GM19438 (cell line): Measurements from ENCODE around the gene ZXDB.
"Not testable (repeated sequence)": the region's sequence is repeated elsewhere in the genome, so short reads cannot be mapped to it uniquely, and the experiment has no call there.

Source experiments
- ATAC-seq: cut with Tn5 transposase; IDR thresholded peaks from one replicate; pipeline ENCODE4 v1.9.1; 2021; ENCODE audit warnings: low read depth; ENCODE audit not compliant: unreplicated experiment

The ZXDB gene

DNA sequence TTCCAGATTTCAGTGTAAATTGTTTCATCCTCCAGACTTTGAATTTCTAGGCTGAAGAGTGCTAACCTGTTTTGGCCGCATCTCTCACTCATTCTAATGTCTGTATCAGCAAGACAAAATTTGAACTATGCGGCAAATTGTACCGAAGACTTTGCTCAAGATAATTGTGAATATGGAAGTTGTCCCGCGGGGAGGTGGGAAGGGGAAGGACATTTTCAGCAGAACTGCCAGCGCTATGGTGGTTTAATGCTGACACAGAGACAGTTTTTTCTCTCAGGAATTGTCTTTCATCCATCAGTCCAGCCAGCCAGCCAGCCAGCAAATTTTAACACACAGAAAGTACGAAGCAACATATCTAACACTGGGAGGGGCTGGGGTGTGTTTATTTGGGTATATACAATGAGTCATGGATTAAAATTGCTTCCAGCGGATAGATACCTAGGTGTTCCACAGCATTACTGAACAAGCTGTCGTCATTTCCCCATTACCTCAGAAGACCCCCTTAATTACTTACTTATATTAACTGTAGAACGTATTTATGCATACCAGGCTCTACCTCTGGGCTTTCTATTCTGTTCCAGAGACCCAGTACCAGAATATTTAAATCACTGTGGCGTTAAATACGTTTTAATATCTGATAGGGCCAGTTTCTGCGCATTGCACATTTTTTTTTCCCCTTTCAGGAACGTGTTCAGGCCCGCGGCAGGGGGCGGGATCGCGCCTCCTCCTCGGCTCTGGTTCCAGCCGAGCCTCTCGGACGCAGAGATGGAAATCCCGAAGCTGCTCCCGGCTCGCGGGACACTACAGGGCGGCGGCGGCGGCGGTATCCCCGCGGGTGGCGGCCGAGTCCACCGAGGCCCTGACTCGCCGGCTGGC is at the start of gene ZXDB:
Gene ZXDB (plus strand): TSS at position 728 of the 876 bp plus-strand sequence. CDS start 38 bp downstream, at position 766.
- peak; percentile 49 for ATAC-seq

DNA sequence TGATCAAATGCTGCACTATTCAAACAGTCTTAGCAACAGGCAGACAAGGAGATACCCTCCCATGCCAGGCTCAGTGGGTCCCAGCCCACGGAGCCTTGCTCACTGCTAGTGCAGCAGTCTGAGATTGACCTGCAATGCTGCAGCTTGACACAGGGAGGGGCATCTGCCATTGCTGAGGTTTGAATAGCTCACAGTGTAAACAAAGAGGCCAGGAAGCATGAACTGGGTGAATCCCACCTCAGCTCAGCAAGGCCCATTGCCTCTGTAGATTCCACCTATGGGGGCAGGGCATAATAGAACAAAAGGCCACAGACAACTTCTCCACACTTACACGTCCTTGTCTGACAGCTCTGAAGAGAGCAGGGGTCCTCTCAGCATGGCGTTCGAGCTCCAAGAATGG is 26.6 kb upstream of the ZXDB start:
- ATAC-seq: no peak

DNA sequence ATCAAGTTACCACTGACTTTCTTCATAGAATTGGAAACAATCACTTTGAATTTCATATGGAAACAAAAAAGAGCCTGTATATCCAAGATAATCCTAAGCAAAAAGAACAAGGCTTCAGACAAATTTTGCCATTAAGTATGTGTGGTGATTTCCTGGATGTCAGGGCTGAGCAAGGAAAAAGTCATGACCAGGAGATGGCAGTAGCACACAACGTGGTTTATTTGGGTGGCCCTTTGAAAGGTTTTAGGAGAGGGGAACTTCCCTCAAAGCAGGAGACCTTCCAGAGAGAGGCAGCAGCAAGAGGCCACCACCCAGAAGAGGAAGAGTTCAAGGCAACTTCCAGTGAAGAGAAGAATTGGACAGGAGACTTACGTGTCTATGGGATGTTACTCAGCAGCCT is 18.1 kb upstream of the ZXDB start:
- ATAC-seq: no peak

DNA sequence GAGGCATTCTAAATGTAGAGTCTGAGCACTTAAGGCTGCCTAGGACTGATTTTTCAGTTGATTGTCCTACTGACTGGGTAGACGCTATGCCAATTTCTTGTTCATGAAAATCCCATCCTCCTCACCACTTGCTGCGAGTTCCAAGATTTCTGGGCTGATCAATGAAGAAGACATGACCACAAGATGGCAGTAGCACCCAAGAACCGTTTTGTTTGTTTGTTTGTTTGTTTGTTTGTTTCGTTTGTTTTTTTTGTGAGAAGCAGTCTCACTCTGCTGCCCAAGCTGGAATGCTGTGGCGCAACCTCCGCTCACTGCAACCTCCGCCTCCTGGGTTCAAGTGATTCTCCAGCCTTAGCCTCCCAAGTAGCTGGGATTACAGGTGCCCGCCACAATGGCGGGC is 8.9 kb upstream of the ZXDB start:
- ATAC-seq: not testable (repeated sequence)

DNA sequence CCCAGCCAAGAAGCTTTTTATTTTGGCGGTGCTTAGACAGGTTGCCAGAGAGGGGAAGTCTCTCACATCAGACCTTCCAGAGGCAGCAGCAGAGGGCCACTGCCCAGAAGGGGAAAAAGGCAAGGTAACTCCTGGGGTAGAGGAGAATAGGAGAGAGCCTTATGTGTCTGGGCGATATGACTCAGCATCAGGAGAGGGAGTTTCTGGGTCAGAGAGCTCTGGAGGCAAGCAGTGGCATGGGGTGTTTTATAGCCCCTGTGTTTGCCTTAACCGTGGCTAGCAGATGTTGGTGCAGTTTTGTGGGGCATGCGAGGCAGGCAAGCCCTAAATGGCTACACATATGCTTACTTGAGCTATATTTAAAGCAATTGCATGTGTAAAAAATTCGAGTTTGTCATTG is 8.3 kb upstream of the ZXDB start:
- no peak for ATAC-seq

DNA sequence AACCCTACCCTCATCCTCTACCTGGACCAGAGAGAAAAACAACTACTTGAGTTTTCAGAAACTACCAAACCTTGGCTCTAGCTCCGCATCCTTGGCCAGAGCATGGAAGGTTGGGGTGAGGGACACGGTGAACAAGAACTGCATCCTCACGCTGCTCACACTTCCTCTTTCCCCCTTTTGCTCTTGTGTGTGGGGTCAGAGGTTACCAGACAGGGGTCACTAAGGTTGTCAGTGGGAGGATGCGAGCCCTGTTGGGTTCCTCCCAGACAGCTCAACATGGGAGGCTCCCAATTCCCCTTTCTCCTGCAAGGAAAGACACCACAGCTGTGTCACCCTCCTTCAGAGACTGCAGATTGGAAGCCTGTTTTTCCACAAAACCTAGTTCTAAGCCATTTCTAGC is 5.5 kb upstream of the ZXDB start:
- ATAC-seq: no peak

DNA sequence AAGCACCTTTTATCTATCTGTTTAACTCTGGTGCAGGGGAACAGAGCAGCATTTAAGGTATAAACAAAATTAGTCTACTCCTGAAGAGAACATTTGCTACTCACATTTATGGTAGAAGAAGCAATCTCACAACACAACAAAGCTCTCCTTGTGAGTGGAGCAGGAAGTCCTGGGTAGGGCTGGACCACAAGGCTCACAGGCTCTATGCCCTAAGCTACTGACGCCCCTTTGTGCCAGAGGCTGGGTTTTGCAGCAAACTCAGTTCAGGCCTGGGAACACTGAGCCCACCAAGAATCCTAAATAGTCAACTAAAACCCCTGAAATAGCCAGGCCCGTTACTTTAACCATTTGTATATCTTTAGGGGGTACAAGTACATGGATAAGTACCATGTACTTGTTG is 4.7 kb upstream of the ZXDB start:
- ATAC-seq: no peak

DNA sequence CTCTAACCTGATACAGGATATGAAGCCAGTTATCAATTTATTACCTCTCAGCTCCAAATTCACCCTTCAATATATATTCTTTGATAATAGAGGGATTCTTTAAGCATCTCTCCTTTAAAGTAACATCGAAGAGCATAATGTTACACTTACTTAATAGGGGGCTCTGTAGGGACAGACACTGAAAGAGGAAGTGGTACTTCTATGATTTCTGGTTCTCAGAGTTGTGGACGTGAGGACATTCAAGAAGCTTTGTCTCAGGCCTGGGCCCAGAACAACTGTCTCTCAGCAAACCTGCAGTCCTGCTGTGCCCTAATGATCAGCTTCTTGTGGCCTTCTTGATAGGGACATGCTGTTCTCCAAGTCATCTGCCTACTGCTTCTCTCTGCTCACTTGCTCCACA is 4.2 kb upstream of the ZXDB start:
- ATAC-seq: no peak

DNA sequence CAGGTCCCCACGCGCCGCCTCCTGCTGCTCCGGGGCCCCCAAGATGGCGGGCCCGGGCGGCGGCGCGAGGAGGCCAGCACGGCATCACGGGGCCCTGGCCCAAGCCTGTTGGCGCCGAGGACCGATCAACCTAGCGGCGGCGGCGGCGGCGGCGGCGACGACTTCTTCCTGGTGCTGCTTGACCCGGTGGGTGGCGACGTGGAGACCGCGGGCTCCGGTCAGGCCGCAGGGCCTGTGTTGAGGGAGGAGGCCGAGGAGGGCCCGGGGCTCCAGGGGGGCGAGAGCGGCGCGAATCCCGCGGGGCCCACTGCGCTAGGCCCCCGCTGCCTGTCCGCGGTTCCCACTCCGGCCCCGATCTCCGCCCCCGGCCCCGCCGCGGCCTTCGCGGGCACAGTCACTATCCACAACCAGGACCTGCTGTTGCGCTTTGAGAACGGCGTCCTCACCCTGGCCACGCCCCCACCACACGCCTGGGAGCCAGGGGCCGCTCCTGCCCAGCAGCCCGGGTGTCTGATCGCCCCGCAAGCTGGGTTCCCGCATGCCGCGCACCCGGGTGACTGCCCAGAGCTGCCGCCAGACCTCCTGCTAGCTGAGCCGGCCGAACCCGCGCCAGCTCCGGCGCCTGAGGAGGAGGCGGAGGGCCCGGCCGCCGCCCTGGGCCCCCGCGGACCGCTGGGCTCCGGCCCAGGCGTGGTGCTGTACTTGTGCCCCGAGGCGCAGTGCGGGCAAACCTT is 516 bp downstream of the ZXDB start:
- ATAC-seq: peak; percentile 75

DNA sequence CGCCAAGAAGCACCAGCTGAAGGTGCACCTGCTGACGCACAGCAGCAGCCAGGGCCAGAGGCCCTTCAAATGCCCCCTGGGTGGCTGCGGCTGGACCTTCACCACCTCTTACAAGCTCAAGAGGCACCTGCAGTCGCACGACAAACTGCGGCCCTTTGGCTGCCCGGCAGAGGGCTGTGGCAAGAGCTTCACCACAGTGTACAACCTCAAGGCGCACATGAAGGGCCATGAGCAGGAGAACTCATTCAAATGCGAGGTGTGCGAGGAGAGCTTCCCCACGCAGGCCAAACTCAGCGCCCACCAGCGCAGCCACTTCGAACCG is 1.0 kb downstream of the ZXDB start:
- peak; percentile 56 for ATAC-seq

DNA sequence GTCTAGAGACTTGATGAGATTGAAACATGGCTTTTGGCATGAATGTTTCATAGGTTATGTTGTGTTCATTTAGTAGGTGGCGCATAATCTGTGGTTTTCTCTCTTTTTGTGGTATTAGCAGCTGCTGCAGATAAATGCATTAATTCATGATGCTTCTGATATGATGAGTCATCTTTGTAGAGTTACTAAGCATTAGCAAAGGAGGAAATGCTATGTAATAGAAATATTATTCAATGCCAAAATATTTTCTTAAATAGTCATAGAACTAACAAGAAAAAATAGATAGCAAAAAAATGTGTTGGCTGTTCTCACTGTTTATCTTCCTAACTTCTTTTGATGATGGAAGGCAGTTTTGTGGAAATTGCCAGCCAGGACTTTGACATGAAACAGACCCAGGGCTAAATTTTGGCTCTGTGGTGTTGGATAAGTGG is 3.6 kb downstream of the ZXDB start:
- ATAC-seq: no peak

DNA sequence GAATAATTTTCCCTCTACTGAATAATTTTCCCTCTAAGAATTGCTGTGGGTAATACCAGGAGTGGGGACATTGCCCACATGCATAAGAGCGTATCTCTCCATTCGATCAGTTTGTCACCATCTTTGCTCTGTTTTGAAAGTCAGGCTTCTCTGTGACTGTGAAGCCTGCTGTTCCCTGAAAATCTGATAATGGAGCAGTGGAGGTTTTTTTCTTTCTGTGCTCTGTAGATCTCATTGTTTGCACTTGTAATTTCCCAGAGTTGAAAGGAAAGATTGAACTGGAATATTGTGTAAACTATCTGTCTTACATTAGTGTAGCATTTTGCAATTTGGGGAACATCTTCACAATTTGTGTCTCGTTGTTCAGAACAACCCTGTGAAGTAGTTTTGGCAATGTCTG is 4.3 kb downstream of the ZXDB start:
- ATAC-seq: no peak

DNA sequence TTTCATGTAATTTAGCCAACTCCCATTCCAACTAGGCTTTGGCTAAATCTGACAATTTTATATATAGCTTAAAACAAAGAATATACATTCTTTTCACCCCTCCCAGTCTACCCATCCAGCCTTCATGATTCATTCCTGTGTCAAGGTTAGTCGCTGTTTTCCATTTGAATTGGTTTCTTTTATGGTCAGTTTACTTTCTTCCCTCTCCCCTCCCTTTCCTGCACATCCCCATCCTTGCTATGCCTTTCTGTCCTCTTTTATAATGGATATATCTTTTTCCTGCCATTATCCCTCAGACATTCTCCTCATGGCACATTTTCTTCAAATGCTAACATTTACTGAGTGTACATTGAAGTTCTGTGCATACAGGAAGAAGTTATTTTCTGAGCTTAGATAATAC is 4.7 kb downstream of the ZXDB start:
- no peak for ATAC-seq

DNA sequence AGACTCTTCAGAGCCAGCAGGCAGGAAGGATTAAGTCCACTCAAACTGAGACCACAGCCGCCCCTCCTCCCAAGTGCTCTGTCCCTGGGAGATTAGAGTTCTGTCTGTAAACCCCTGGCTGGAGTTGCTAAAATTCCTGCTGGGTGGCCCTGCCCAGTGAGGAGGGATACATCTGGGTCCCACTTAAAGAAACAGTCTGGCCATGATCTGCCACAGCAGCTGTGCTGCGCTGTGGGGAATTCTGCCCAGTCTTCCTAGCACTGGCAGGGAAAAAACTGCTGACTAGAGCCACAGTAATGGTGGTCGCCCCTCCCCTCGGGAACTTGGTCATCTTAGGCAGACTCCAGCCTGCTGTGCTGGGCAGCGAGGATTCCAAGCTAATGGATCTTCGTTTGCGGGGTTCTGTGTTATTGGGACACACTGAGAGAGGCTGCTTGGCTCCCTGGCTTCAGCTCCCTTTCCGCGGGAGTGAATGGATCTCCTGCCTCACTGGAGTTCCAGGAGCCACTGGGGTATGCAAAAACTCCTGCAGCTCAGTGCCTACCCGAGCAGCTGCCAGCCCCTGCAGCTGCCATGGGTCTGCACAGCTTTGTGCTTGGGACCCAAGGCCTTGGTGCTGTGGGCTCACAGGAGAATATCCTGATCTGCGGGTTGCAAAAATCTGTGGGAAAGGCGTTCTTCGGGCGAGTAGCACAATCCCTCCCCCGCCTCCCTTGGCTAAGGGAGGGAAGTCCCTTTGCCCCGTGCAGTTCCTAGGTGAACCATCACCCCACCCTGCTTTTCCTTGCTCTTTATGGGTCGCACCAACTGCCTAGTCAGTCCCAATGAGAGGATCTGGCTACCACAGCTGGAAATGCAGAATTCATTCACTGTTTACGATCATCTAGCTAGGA is 15.7 kb downstream of the ZXDB start:
- no peak for ATAC-seq

DNA sequence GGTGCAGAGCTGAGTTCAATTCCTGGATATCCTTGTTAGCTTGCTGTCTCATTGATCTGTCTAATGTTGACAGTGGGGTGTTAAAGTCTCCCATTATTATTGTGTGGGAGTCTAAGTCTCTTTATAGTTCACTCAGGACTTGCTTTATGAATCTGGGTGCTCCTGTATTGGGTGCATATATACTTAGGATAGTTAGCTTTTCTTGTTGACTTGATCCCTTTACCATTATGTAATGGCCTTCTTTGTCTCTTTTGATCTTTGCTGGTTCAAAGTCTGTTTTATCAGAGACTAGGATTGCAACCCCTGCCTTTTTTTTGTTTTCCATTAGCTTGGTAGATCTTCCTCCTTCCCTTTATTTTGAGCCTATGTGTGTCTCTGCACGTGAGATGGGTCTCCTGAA is 21.5 kb downstream of the ZXDB start:
- not testable (repeated sequence) for ATAC-seq

DNA sequence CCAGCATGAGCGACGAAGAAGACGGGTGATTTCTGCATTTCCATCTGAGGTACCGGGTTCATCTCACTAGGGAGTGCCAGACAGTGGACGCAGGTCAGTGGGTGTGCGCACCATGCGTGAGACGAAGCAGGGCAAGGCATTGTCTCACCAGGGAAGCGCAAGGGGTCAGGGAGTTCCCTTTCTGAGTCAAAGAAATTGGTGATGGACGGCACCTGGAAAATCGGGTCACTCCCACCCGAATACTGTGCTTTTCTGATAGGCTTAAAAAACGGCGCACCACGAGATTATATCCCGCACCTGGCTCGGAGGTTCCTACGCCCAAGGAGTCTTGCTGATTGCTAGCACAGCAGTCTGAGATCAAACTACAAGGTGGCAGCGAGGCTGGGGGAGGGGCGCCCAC is 37.6 kb downstream of the ZXDB start:
- not testable (repeated sequence) for ATAC-seq

DNA sequence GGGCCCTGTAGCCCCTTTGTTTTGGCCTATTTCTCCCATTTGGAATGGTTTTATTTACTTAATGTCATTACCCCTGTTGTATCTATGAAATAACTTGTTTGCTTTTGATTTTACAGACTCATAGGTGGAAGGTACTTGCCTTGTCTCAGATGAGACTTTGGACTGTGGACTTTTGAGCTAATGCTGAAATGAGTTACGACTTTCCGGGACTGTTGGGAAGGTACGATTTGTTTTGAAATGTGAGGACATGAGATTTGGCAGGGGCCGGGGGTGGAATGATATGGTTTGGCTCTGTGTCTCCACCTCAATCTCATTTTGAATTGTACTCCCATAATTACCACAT is 48.8 kb downstream of the ZXDB start:
- no peak for ATAC-seq

DNA sequence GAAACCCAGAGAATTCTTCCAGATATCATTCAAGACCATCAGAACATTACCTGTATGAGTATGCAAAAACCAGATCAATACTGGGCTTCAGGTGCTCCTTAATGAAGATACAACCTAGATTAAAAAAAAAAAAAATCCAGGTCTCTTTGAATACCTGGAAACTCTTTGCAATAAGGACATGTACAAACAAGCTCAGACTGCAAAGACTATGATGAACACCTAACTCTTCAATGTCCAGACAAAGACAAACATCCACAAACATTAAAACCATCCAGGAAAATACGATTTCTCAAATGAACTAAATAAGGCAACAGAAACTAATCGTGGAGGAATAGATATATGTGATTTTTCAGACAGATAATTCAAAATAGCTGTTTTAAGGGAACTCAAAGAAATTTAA is 49.5 kb downstream of the ZXDB start:
- no peak for ATAC-seq

DNA sequence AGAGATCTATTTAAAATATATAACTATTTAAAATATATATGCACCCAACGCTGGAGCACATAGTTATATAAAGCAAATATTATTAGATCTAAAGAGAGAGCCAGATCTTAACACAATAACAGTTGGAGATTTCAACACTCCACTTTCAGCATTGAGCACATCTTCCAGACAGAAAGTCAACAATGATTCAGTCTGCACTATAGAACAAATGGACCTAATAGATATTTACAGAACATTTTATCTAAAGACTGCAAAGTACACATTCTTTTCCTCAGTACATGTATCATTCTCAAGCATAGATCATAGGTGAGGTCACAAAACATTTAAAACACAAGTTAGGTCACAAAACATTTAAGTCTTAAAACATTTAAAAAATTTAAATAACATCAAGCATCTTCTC is 51.9 kb downstream of the ZXDB start:
- ATAC-seq: no peak

DNA sequence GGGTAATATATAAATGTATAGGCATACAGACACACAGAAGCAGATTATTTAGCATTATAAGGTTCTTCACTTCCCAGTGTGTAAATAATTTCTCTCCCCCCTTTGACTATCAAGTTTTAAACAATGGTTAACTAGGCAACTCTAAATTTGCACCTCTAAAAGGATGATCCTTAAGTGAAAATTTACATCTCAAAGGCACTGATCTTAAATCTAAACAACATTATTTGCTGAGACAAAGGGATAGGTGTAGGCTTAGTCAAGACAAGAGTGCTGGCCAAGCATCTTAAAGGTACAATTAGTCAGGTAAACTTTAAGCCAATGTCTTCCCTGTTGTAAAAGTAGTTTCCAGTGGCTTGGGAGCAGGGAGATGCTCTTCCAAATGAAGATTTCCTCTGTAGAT is 55.2 kb downstream of the ZXDB start:
- ATAC-seq: no peak
